SK-N-SH (cell line): ENCODE measurements around the gene HOXA4. TPM values are rescaled to one million over a fixed set of nuclear protein-coding genes. Genes with fewer than 3 reads are reported as not detected.

Source experiments
- CTCF ChIA-PET: fragments of 300-600, 350-600 bp; formaldehyde crosslinking; extraction: SDS; loops from one replicate; lab custom pipeline; 2021; lab: Yijun Ruan, JAX
- POLR2A ChIA-PET: fragments of 350-600 bp; sonication (Branson Sonifier 250); formaldehyde crosslinking; extraction: SDS; loops from one replicate; lab custom pipeline; 2020; ENCODE audit warnings: antibody characterized with exemption, inconsistent platforms; lab: Yijun Ruan, JAX
- DNase-seq: peaks from one replicate; pipeline ENCODE4 v3.0.0; 2012
- H2AFZ ChIP-seq: fragments of 200-600 bp; sonication (generic); 2 replicates; pipeline ENCODE4 v1.8.1; 2016; ENCODE audit warnings: antibody characterized with exemption, mild to moderate bottlenecking, low read depth
- H3F3A ChIP-seq: fragments of 200-600 bp; sonication (generic); replicated peaks from 2 replicates; pipeline ENCODE3; 2016; ENCODE audit warnings: antibody characterized with exemption, mild to moderate bottlenecking; ENCODE audit not compliant: insufficient read depth
- H3K27ac ChIP-seq, 2 experiments: fragments of 200-500 bp in 1 of 2; fragments of 200-600 bp in 1 of 2; sonication (Bioruptor generic) in 1 of 2; sonication (generic), shearing (Covaris generic) in 1 of 2; 2 replicates each; pipeline versions ENCODE4 v1.5.1 to v1.6.1; 2014 to 2016; ENCODE audit warnings: low read depth in 2 of 2, inconsistent platforms in 1 of 2, low read length in 1 of 2, mild to moderate bottlenecking in 1 of 2, mixed read lengths in 1 of 2
- H3K27me3 ChIP-seq: fragments of 200-600 bp; sonication (generic), shearing (Covaris generic); 2 replicates; pipeline ENCODE4 v1.6.1; 2016; ENCODE audit warnings: mixed run types; ENCODE audit not compliant: insufficient read depth
- H3K36me3 ChIP-seq, 2 experiments: fragments of 200-500 bp in 1 of 2; fragments of 200-600 bp in 1 of 2; sonication (Bioruptor generic) in 1 of 2; sonication (generic) in 1 of 2; replicated peaks in 1 of 2; 2 replicates each; pipeline versions ENCODE3 to v1.5.1; 2014 to 2016; ENCODE audit warnings: low read length in 1 of 2, mild to moderate bottlenecking in 1 of 2; ENCODE audit not compliant: insufficient read depth in 2 of 2, control insufficient read depth in 1 of 2
- H3K4me1 ChIP-seq, 2 experiments: fragments of 200-500 bp in 1 of 2; fragments of 200-600 bp in 1 of 2; sonication (Bioruptor generic) in 1 of 2; sonication (generic), shearing (Covaris generic) in 1 of 2; 2 replicates each; pipeline versions ENCODE4 v1.5.1 to v1.6.1; 2014 to 2016; ENCODE audit warnings: low read depth in 1 of 2, low read length in 1 of 2, mixed run types in 1 of 2; ENCODE audit not compliant: insufficient read depth in 2 of 2, control insufficient read depth in 1 of 2
- H3K4me2 ChIP-seq: fragments of 200-600 bp; sonication (generic), shearing (Covaris generic); 2 replicates; pipeline ENCODE4 v1.6.1; 2017; ENCODE audit warnings: mixed run types
- H3K4me3 ChIP-seq, 2 experiments: fragments of 200-500 bp in 1 of 2; fragments of 200-600 bp in 1 of 2; sonication (Bioruptor generic) in 1 of 2; sonication (generic), shearing (Covaris generic) in 1 of 2; 2 replicates each; pipeline versions ENCODE4 v1.5.1 to v1.8.1; 2014 to 2016; ENCODE audit warnings: low read depth in 2 of 2, inconsistent platforms in 1 of 2, low read length in 1 of 2, mild to moderate bottlenecking in 1 of 2, mixed read lengths in 1 of 2, moderate library complexity in 1 of 2
- H3K79me2 ChIP-seq: fragments of 200-600 bp; sonication (generic); 2 replicates; pipeline ENCODE4 v1.8.1; 2017; ENCODE audit warnings: mild to moderate bottlenecking; ENCODE audit not compliant: insufficient read depth
- H3K9ac ChIP-seq: fragments of 200-600 bp; sonication (generic); 2 replicates; pipeline ENCODE4 v1.6.1; 2017; ENCODE audit warnings: mixed run types
- H3K9me2 ChIP-seq: fragments of 200-600 bp; sonication (generic); 2 replicates; pipeline ENCODE4 v1.6.1; 2017; ENCODE audit warnings: mixed run types
- H3K9me3 ChIP-seq: fragments of 200-600 bp; sonication (generic); 2 replicates; pipeline ENCODE4 v1.6.1; 2017; ENCODE audit warnings: mixed run types, mild to moderate bottlenecking, moderate library complexity
- H4K20me1 ChIP-seq: fragments of 200-600 bp; sonication (generic); 2 replicates; pipeline ENCODE4 v1.6.1; 2017; ENCODE audit warnings: mild to moderate bottlenecking, mixed run types; ENCODE audit not compliant: insufficient read depth
- CHD2 ChIP-seq: fragments of 150-350 bp; IDR thresholded peaks from 2 replicates; pipeline ENCODE4 v1.6.1; 2018; ENCODE audit warnings: low read length; ENCODE audit not compliant: partially characterized antibody
- EZH2phosphoT487 ChIP-seq: fragments of 200-600 bp; sonication (generic); IDR thresholded peaks from 2 replicates; pipeline ENCODE4 v1.6.1; 2017; ENCODE audit warnings: low read depth, mixed run types, mild to moderate bottlenecking, antibody characterized with exemption, moderate library complexity, borderline replicate concordance
- FOXJ3 ChIP-seq: sonication (generic); formaldehyde crosslinking; IDR thresholded peaks from 2 replicates; pipeline ENCODE4 v1.5.1; 2020; ENCODE audit warnings: mild to moderate bottlenecking, missing genetic modification reagents
- FOXM1 ChIP-seq: IDR thresholded peaks from 2 replicates; pipeline ENCODE4 v1.4.0; 2012; ENCODE audit warnings: low read depth, mild to moderate bottlenecking
- GABPA ChIP-seq: IDR thresholded peaks from 2 replicates; pipeline ENCODE4 v1.4.0; 2012; ENCODE audit warnings: low read depth, mild to moderate bottlenecking
- NFIC ChIP-seq: IDR thresholded peaks from 2 replicates; pipeline ENCODE4 v1.4.0; 2012; ENCODE audit warnings: borderline replicate concordance
- NRF1 ChIP-seq: IDR thresholded peaks from 2 replicates; pipeline ENCODE4 v1.6.1; 2012; ENCODE audit warnings: low read depth, mild to moderate bottlenecking, low read length
- POLR2AphosphoS5 ChIP-seq: IDR thresholded peaks from 2 replicates; pipeline ENCODE4 v1.6.1; 2012; ENCODE audit warnings: low read depth, low read length
- RAD21 ChIP-seq: IDR thresholded peaks from 2 replicates; pipeline ENCODE4 v1.6.1; 2012; ENCODE audit warnings: mild to moderate bottlenecking, low read length
- SIN3A ChIP-seq: IDR thresholded peaks from 2 replicates; pipeline ENCODE4 v1.6.1; 2012; ENCODE audit warnings: low read depth, mild to moderate bottlenecking, low read length, moderate library complexity, borderline replicate concordance
- TEAD4 ChIP-seq: IDR thresholded peaks from 2 replicates; pipeline ENCODE4 v1.4.0; 2012; ENCODE audit warnings: mild to moderate bottlenecking, borderline replicate concordance; ENCODE audit not compliant: insufficient read depth
- YY1 ChIP-seq: IDR thresholded peaks from 2 replicates; pipeline ENCODE4 v1.4.0; 2012; ENCODE audit warnings: low read depth, mild to moderate bottlenecking
- WGBS: methylation state at CpG from one replicate; pipeline ENCODE4 v1.1.6; 2017; ENCODE audit warnings: low lambda C conversion rate; 5-methylcytosine and 5-hydroxymethylcytosine counted together
- polyA plus RNA-seq, 3 experiments: library from polyadenylated mRNA; depleted of rRNA; stranded (reverse); fragments of >200 nt; gene quantifications; 2 replicates each; pipeline ENCODE4 v1.2.3, GENCODE V29; 2012
- TF ChIP-seq, protein P1 (sequence below): fragments of 150-350 bp; IDR thresholded peaks from 2 replicates; pipeline ENCODE4 v1.6.1; 2016; ENCODE audit warnings: mild to moderate bottlenecking, low read depth, low read length
- TF ChIP-seq, protein P2 (sequence below): fragments of 150-350 bp; IDR thresholded peaks from 2 replicates; pipeline ENCODE4 v1.6.1; 2017; ENCODE audit warnings: antibody characterized with exemption, low read length, low read depth, borderline replicate concordance
- TF ChIP-seq, protein P3 (sequence below): IDR thresholded peaks from 2 replicates; pipeline ENCODE4 v1.4.0; 2012; ENCODE audit warnings: low read depth, borderline replicate concordance
- TF ChIP-seq, protein P4 (sequence below): IDR thresholded peaks from 2 replicates; pipeline ENCODE4 v1.6.1; 2012; ENCODE audit warnings: mild to moderate bottlenecking, low read depth, low read length, moderate library complexity
- TF ChIP-seq, protein P5 (sequence below): fragments of 200-600 bp; sonication (generic); IDR thresholded peaks from 2 replicates; pipeline ENCODE4 v1.6.1; 2017; ENCODE audit warnings: antibody characterized with exemption, mild to moderate bottlenecking, moderate library complexity

Gene HOXA4
- polyA plus RNA-seq, 1 of the 3 experiments (the other 2 are of a cell fraction) = not detected

DNA sequence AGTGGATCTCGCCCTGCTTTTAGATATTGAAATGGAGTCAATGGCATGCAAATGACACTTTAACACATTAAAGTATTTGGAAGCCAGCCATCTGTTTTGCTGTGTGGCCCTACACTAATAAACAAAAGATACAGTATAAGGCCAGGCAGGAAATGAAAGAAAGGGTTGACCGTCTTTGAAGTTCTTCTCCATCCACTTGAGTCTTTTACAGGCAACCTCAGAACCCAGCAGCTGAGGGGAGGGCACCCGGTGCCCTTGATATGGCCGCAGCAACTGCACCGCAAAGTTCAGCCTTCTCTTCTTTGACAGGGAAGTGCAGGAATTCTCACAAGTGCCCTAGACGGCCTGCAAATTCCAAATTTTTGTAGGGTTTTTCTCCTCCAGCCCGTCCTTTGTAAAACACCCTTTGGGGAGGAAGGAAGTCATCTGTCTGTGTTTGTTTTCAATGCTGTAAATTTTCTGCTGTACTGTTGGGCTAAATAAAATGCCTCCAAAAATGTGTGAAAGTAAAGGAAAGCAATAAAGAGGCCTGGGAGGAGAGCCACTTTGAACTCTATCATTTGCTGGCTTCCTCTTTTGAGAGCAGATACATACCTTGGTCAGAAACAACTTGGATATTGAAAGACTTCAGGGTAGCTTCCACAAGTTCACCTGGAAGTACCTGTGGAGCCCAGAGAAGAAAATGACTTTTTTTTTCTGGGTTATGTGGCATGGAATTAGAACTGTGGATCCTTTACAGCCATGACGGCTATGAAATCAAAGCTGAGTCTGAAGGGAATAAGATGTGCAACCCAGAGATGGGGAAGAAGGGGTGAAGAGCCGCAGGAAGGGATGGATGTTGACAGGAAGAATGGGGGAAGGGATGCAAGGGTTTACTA lies 38.4 kb downstream of the HOXA4 start:
- Histone ChIP-seq H3K79me2 (no peaks in the 10 kb centered on the region), H4K20me1 (no peaks in the 10 kb centered on the region), H3K9ac (no peak overlapping the region), H3K27me3 (peaks cover 93% of the 10 kb centered on the region), H3K4me1 (no peaks in the 10 kb centered on the region; a peak in 1 of 4 replicates), H3K27ac (no peak overlapping the region), H3K36me3 (no peaks in the 10 kb centered on the region), H3K4me3 (no peak overlapping the region), H3K9me3 (no peaks in the 10 kb centered on the region), H3K9me2 (no peaks in the 10 kb centered on the region), H2AFZ (no peak overlapping the region), H3K4me2 (no peak overlapping the region), H3F3A (no peaks in the 10 kb centered on the region)
- TF ChIP-seq FOXJ3 (CRISPR knock-in tag) (no peak), POLR2AphosphoS5 (no peak), FOXM1 (no peak), NRF1 (no peak), RAD21 (no peak), TEAD4 (no peak), GABPA (no peak), EZH2phosphoT487 (no peak), YY1 (no peak), SIN3A (no peak), CHD2 (no peak), NFIC (no peak)
- TF ChIP-seq, protein P1, sequence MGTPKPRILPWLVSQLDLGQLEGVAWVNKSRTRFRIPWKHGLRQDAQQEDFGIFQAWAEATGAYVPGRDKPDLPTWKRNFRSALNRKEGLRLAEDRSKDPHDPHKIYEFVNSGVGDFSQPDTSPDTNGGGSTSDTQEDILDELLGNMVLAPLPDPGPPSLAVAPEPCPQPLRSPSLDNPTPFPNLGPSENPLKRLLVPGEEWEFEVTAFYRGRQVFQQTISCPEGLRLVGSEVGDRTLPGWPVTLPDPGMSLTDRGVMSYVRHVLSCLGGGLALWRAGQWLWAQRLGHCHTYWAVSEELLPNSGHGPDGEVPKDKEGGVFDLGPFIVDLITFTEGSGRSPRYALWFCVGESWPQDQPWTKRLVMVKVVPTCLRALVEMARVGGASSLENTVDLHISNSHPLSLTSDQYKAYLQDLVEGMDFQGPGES = no peak
- TF ChIP-seq, protein P2, sequence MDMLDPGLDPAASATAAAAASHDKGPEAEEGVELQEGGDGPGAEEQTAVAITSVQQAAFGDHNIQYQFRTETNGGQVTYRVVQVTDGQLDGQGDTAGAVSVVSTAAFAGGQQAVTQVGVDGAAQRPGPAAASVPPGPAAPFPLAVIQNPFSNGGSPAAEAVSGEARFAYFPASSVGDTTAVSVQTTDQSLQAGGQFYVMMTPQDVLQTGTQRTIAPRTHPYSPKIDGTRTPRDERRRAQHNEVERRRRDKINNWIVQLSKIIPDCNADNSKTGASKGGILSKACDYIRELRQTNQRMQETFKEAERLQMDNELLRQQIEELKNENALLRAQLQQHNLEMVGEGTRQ = no peak
- TF ChIP-seq, protein P3, sequence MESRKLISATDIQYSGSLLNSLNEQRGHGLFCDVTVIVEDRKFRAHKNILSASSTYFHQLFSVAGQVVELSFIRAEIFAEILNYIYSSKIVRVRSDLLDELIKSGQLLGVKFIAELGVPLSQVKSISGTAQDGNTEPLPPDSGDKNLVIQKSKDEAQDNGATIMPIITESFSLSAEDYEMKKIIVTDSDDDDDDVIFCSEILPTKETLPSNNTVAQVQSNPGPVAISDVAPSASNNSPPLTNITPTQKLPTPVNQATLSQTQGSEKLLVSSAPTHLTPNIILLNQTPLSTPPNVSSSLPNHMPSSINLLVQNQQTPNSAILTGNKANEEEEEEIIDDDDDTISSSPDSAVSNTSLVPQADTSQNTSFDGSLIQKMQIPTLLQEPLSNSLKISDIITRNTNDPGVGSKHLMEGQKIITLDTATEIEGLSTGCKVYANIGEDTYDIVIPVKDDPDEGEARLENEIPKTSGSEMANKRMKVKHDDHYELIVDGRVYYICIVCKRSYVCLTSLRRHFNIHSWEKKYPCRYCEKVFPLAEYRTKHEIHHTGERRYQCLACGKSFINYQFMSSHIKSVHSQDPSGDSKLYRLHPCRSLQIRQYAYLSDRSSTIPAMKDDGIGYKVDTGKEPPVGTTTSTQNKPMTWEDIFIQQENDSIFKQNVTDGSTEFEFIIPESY = no peak
- TF ChIP-seq, protein P4, sequence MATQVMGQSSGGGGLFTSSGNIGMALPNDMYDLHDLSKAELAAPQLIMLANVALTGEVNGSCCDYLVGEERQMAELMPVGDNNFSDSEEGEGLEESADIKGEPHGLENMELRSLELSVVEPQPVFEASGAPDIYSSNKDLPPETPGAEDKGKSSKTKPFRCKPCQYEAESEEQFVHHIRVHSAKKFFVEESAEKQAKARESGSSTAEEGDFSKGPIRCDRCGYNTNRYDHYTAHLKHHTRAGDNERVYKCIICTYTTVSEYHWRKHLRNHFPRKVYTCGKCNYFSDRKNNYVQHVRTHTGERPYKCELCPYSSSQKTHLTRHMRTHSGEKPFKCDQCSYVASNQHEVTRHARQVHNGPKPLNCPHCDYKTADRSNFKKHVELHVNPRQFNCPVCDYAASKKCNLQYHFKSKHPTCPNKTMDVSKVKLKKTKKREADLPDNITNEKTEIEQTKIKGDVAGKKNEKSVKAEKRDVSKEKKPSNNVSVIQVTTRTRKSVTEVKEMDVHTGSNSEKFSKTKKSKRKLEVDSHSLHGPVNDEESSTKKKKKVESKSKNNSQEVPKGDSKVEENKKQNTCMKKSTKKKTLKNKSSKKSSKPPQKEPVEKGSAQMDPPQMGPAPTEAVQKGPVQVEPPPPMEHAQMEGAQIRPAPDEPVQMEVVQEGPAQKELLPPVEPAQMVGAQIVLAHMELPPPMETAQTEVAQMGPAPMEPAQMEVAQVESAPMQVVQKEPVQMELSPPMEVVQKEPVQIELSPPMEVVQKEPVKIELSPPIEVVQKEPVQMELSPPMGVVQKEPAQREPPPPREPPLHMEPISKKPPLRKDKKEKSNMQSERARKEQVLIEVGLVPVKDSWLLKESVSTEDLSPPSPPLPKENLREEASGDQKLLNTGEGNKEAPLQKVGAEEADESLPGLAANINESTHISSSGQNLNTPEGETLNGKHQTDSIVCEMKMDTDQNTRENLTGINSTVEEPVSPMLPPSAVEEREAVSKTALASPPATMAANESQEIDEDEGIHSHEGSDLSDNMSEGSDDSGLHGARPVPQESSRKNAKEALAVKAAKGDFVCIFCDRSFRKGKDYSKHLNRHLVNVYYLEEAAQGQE = no peak
- TF ChIP-seq, protein P5, sequence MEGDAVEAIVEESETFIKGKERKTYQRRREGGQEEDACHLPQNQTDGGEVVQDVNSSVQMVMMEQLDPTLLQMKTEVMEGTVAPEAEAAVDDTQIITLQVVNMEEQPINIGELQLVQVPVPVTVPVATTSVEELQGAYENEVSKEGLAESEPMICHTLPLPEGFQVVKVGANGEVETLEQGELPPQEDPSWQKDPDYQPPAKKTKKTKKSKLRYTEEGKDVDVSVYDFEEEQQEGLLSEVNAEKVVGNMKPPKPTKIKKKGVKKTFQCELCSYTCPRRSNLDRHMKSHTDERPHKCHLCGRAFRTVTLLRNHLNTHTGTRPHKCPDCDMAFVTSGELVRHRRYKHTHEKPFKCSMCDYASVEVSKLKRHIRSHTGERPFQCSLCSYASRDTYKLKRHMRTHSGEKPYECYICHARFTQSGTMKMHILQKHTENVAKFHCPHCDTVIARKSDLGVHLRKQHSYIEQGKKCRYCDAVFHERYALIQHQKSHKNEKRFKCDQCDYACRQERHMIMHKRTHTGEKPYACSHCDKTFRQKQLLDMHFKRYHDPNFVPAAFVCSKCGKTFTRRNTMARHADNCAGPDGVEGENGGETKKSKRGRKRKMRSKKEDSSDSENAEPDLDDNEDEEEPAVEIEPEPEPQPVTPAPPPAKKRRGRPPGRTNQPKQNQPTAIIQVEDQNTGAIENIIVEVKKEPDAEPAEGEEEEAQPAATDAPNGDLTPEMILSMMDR = no peak
- DNase-seq = no peak
- 10% methylated on average over 9 of the region's 9 CpGs for WGBS
- ChIA-PET POLR2A (no interaction called here), CTCF (interaction anchor here (1.4 kb wide), 1 partner anchor 9 kb away, joined by 3 read pairs; no protein-coding TSS in a partner anchor)
